GM19035 (cell line): Measurements from ENCODE around the gene UGT3A2.

Experiments used
- ATAC-seq: cut with Tn5 transposase; IDR thresholded peaks from one replicate; pipeline ENCODE4 v1.9.1; 2021; ENCODE audit not compliant: unreplicated experiment

The UGT3A2 gene

DNA sequence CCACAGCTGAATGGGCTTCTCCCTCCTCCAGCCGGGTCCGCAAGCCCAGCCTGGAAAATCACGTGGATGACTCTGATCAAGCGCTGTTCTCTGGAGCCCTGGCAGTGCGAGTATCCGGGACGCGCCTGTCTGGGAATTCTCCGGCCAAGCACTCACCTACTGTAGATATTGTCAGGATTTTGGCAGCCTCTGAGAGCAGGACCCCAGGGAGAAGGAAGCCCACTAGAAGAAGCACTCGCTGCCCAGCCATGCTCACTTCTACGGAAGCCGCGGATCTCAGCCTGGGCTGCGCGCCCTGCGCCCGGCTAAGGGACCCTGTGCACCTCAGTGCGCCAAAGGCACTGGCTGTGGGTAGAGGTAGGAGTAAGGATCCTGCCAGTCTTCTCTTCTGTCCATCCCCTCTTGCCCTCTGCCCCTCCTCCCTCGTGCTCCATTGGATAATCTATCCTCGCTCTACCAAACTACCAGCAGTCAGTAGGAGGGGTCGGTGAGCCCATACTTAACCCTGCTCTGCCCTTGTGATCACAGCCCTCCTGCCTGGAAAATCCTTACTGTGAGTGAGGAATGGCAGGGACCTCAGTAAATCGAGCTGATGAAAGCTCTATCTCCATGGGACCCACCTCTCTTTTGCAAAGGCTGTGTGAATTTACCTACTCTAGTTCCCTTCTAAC lies at the start of gene UGT3A2:
UGT3A2 (minus strand) TSS at position 343 of the 671 bp plus-strand sequence; CDS start at position 250, 93 bp downstream.
- ATAC-seq, result no peak

DNA sequence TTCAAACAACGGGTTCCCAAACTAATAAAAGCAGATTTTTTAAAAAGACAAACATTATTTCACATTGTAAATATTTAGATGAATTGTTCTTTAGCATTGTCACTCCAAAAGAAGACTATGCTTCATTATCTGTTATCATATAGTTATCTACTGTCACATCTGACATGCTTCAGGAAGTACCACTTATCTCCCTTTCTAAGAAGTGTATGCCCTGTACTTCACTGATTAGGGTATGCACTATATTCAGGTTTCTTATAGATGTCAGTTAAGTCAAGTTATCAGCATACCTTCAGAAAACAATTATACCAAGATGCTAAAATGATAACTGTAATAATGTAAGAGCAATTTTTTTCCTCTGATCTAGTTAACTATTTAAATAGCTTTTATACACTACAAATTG lies 44.6 kb upstream of the UGT3A2 start:
- no peak for ATAC-seq

- ATAC-seq, result no peak
Observed at GRCh38 chr5:36108758-36109460, 42.2 kb upstream of the UGT3A2 start.

DNA sequence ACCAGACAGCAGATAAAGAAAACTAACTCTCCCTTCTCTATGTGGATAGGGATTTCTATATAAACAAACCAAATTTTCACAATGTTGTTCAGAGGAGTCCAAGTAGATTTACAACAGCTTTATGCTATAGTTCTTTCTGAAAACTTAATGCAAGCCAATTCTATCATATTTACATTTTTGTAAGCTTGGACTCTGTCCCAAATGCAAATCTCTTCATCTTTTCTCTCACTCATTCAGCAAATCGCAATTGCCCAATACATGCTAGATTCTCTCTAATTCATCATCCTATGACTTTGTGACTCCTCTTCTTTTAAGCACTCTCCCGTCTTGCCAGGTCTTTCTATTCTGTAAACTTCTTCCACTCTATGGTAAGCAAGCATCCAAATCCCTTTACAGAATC lies 39.1 kb upstream of the UGT3A2 start:
- no peak for ATAC-seq

DNA sequence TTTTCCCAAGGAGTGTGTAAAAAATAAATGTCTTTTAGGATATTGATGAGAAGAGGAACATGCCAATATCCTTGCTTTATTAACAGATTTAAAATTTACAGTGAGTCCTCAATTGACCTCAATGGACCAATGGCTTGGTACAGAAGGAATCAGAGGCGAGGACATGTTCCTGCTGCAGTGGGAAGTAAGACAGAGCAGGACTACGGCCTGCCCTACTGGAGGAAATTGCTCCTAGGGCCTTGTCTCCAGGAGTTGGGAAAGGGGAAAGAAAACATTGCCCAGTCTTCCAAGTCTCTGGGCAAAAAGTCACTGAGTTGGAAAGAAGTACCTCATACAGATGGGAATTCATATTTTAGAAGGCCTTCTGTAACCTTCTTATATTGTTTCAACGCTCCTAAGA lies 33.1 kb upstream of the UGT3A2 start:
- no peak for ATAC-seq

GRCh38 chr5:36096486-36096885 lies 29.8 kb upstream of the UGT3A2 start:
- ATAC-seq, result no peak

- ATAC-seq, result peak; percentile 89
Observed at GRCh38 chr5:36089989-36090388, 23.3 kb upstream of the UGT3A2 start.

DNA sequence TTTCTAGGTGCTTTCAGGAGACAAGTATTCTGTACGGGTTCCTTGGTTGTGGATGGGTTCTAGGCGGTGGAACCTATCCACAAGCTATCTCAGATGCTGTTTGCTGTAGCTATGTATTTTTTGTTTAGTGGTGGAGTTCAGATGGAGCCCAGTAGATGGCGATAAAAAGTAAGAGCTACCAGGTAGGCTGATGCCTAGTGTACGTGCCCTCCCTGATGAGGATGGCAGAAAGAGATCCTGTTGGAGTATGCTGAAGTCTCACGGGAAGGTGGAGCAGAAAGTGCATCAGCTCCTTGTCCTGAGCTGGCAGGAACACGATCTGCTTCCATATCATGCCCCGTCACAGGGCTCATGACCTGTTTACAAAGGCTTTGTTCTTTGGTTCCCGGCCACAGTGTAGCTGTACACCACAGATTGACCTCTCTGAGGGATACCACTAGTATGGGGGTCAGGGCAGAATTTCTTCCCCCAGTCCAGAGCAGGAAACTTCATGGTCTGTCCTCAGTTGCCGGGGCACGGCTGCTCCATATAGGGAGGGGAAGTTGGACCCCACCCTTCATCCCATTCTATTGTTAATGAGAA lies 12.6 kb upstream of the UGT3A2 start:
- peak; percentile 98 for ATAC-seq

GRCh38 chr5:36078430-36078829 lies 11.7 kb upstream of the UGT3A2 start:
- ATAC-seq, result no peak

- ATAC-seq, result peak; percentile 83
Observed at GRCh38 chr5:36073595-36074216, 7.0 kb upstream of the UGT3A2 start.

GRCh38 chr5:36070687-36071571 lies 4.2 kb upstream of the UGT3A2 start:
- peak; percentile 68 for ATAC-seq

DNA sequence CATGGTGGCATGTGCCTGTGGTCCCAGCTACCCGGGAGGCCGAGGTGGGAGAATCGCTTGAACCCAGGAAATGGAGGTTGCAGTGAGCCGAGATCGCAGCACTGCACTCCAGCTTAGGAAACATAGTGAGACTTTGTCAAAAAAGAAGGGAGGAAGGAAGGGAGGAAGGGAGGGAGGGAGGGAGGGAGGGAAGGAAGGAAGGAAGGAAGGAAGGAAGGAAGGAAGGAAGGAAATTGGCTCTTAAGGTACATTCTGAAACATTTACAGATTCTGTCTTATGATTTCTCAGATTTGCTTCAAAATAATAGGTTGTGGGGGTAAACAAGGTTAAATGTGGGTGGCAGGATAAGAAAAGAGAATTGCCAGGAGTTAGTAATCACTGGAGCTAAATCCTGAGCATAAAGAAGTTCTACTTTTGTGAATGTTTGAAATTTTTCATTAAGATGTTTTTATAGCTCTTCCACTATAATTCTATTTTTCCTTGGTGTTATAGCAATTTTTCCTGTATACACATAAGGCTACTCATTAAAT lies 2.1 kb upstream of the UGT3A2 start:
- no peak for ATAC-seq

DNA sequence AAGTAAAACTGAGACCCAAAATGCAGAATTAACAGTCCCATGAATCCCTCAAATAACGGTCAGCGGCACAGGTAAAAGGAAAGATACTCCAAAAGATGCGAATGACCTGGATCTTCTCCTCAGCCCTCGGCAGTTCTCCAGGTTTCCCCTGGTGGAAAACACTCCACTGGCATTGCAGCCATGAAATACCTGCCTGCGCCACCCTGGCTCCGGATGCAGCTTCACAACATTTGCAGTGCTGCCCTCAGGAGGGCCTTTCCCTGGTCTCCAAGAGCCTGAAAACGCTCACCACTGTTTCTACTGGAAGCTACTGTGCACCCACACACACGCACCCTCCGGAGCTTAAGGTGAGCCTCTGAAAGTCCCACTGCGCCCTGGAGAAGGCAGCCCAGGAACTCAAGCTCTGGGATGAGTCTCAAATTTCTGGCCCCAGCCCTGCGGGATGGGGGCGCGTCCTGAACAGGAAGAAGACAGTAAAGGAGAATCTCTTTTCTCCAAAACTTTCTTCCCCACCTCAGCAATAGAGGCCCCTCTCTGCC lies 612 bp downstream of the UGT3A2 start:
- no peak for ATAC-seq

DNA sequence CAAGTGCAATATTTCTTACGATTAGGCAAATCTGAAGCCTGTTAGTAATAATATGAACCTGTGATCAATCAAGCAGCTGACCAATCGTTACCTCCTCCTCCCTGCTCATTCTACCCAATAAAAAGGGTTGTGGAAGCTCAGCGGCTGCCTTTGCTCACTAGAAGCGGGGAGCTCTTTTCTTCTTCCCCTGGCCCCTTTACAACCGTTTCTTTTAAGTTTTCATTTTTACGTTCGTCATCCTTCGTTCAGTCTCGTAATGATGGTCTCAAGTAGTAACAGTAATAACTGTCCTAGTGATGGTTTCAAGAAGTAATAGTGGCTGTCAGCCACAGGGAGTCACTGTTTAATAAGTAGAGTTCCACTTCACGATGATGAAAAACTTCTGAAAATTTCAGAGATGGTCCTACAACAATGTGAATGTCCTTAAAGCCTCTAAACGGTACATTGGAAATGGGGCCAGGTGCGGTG lies 6.2 kb downstream of the UGT3A2 start:
- peak; percentile 80 for ATAC-seq

DNA sequence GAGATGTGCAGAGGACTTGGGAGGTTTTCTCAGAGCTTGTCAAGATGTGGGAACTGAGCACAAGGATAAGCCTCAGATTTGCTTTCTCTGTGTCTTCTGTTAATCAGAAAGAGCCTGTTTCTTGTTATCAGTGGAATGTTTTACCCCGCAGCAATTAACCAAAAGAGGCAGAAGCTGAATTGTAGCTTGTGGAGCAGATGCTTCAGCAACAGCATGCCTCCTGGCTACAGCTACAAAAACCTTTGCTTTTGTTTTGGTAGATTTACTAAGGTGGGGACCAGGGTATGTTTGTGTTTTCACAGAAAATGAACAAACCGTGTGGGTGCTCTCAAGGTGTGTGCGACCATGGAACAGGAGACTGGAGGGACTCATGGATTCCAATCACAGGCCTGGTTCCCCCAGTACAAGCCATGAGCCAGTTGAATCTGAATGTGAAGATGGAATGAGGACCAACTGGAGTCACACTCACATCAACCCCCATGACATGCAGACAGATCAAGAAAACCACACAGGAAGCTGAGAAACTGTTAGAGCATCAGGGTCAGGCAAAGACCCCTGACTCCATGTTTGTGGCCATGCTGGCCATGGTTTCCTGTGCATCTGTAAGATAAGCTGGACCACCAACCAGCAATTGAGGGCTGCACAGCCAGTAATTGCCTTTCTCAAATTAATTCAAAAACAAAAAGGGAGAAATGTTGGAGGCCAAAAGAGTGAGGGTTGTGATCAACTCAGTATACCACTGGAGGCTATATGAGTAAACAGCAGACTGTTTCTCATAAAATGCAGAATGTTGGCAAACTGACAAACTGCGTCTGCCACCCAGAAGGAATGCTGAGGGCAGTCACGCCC lies 6.9 kb downstream of the UGT3A2 start:
- ATAC-seq, result no peak

DNA sequence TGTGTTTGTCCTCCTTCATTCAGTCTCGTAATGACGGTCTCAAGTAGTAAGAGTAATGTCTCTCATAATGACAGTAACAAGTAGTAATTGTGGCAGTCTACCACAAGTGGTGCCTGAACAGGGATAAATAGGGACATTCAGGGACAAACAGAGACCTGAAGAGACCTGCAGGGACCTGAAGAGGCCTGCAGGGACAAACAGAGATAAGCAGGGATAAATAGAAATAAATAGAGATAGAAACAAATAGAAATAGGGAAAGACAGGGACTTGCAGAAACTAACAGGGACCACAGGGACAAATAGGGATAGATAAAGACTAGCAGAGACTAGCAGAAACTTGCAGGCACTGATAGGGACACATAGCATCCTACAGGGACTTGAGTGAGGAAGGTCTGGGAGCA lies 7.9 kb downstream of the UGT3A2 start:
- no peak for ATAC-seq

GRCh38 chr5:36057386-36057785 lies 9.3 kb downstream of the UGT3A2 start:
- ATAC-seq, result no peak

- no peak for ATAC-seq
Observed at GRCh38 chr5:36056422-36056821, 10.3 kb downstream of the UGT3A2 start.

DNA sequence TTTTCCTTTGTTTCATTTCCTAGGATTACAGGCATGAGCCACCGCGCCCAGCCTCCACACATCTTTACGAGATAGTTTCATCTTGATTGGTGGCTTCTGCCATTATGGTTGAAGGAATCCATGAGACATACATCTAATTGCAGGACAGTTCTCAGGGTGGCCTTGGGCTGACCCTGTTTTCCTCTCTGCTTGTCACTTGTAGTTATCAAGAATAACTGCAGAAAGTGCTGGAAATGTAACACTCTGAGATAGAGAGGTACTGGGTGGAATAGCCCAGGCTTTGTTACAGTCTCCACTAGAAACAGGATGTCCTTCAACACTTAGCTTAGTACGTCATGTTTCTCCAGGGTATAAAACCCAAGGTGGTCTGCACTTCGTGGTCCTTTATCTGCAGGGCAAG lies 10.7 kb downstream of the UGT3A2 start:
- ATAC-seq, result no peak
